Left lung (tissue), 10 donors: ENCODE data around the gene ZNF608. TPM values are rescaled to one million over a fixed set of nuclear protein-coding genes. Genes with fewer than 3 reads are reported as not detected.

Source experiments
- ATAC-seq: fragments of 200-7000 bp; cut with Tn5 transposase; one replicate; pipeline ENCODE4 v1.9.1; 2020; ENCODE audit warnings: moderate library complexity
- DNase-seq, 4 donors: peaks; one replicate each; pipeline ENCODE4 v3.0.0-alpha.2; 2013 to 2020
- H3K27ac ChIP-seq, 2 donors: fragments of 200-600 bp; sonication (generic) in 1 of 2; one replicate each; pipeline versions ENCODE4 v1.5.0 to v1.8.0; 2020 to 2021
- H3K27me3 ChIP-seq, 2 donors: fragments of 200-600 bp; sonication (generic) in 1 of 2; one replicate each; pipeline versions ENCODE4 v1.5.0 to v1.8.0; 2020 to 2021
- H3K36me3 ChIP-seq, 2 donors: fragments of 200-600 bp; sonication (generic) in 1 of 2; one replicate each; pipeline versions ENCODE4 v1.5.0 to v1.8.0; 2020 to 2021
- H3K4me1 ChIP-seq, 2 donors: fragments of 200-600 bp; one replicate each; pipeline ENCODE4 v1.8.0; 2021
- H3K4me3 ChIP-seq, 2 donors: fragments of 200-600 bp; sonication (generic) in 1 of 2; one replicate each; pipeline versions ENCODE4 v1.5.0 to v1.8.0; 2020 to 2021; ENCODE audit warnings: mild to moderate bottlenecking in 1 of 2
- H3K9me3 ChIP-seq, 2 donors: fragments of 200-600 bp; sonication (generic) in 1 of 2; one replicate each; pipeline versions ENCODE4 v1.5.0 to v1.8.0; 2020 to 2021
- intact Hi-C, 2 donors: fragments of 100-400 bp; cut with DNase I; formaldehyde crosslinking; loops; one replicate each; pipeline versions ENCODE4 v1.11.2 to v1.14.2; 2022
- polyA plus RNA-seq, 6 donors: library from polyadenylated mRNA; unstranded; fragments of 120-200 nt; gene quantifications; one replicate each; pipeline ENCODE4 v1.2.1, GENCODE V29; 2013; ENCODE audit not compliant: insufficient read length in 6 of 6
- total RNA-seq, 2 donors: library from RNA; stranded (reverse); fragmentation: NEBNext Ultra II Directional; extraction: Animal tissue kit (Norgen Biotek cat#: 25700); gene quantifications; one replicate each; pipeline ENCODE4 v1.2.1, GENCODE V29; 2021
- TF ChIP-seq, protein P1 (sequence below), 2 donors: fragments of 200-600 bp; sonication (generic) in 1 of 2; IDR thresholded peaks; one replicate each; pipeline versions ENCODE4 v1.5.0 to v1.8.0; 2021; ENCODE audit warnings: antibody characterized with exemption in 2 of 2
- donor health status: DM: no; HTN: yes; CAD: no.
- donor health status: DM: no; HTN: no; CAD: no.

Gene ZNF608
- total and polyA plus RNA-seq, 8 donors = 21.9 to 109 (median 96.6) TPM

DNA sequence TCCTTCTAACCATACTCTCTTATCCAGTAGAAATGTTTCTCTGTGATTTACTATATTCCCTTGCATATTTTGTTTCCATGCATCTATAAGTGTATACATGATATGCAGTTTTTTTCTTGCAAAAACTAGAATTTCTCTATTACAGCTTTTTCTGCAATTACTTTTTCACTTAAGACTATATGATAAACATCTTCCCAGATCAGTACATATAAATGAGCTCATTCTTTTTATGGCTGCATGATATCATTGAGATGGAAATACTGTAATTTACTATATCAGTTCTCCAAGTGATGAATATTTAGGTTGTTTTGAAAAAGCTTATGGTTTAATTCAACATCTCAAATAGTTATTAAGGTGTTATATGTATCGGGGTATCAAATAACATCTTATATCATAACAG, 18.1 kb upstream of the ZNF608 start:
- H3K4me3 ChIP-seq = no peak overlapping the region
- H3K27ac ChIP-seq = no peak overlapping the region
- no peaks in the 10 kb centered on the region for H3K36me3 ChIP-seq
- TF ChIP-seq, protein P1, sequence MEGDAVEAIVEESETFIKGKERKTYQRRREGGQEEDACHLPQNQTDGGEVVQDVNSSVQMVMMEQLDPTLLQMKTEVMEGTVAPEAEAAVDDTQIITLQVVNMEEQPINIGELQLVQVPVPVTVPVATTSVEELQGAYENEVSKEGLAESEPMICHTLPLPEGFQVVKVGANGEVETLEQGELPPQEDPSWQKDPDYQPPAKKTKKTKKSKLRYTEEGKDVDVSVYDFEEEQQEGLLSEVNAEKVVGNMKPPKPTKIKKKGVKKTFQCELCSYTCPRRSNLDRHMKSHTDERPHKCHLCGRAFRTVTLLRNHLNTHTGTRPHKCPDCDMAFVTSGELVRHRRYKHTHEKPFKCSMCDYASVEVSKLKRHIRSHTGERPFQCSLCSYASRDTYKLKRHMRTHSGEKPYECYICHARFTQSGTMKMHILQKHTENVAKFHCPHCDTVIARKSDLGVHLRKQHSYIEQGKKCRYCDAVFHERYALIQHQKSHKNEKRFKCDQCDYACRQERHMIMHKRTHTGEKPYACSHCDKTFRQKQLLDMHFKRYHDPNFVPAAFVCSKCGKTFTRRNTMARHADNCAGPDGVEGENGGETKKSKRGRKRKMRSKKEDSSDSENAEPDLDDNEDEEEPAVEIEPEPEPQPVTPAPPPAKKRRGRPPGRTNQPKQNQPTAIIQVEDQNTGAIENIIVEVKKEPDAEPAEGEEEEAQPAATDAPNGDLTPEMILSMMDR (IDR thresholded peaks at IDR 0.05) = no peak
- no peaks in the 10 kb centered on the region for H3K9me3 ChIP-seq
- no peaks in the 10 kb centered on the region for H3K27me3 ChIP-seq
- H3K4me1 ChIP-seq = no peaks in the 10 kb centered on the region
- intact Hi-C loops = no loop called here
- DNase-seq = no peak
- no peak for ATAC-seq

- DNase-seq (no peak), ATAC-seq (no peak)
- H3K9me3 ChIP-seq = no peaks in the 10 kb centered on the region
- intact Hi-C loops = no loop called here
- no peaks in the 10 kb centered on the region for H3K27me3 ChIP-seq
- TF ChIP-seq, protein P1 (IDR thresholded peaks at IDR 0.05) = no peak
- no peaks in the 10 kb centered on the region for H3K36me3 ChIP-seq
- H3K4me3 ChIP-seq = no peak overlapping the region
- no peak overlapping the region for H3K27ac ChIP-seq
- no peaks in the 10 kb centered on the region for H3K4me1 ChIP-seq
These were observed 14.6 kb upstream of the ZNF608 start for GRCh38 chr5:124761010-124761409.

- no peak for ATAC-seq
- Histone ChIP-seq H3K4me3 (no peak overlapping the region), H3K36me3 (no peaks in the 10 kb centered on the region), H3K27ac (no peak overlapping the region), H3K27me3 (no peaks in the 10 kb centered on the region), H3K9me3 (no peaks in the 10 kb centered on the region), H3K4me1 (no peaks in the 10 kb centered on the region)
- intact Hi-C loops = no loop called here
- TF ChIP-seq, protein P1 (IDR thresholded peaks at IDR 0.05) = no peak
- DNase-seq = no peak
These were observed 14.2 kb upstream of the ZNF608 start for GRCh38 chr5:124760608-124761007.

DNA sequence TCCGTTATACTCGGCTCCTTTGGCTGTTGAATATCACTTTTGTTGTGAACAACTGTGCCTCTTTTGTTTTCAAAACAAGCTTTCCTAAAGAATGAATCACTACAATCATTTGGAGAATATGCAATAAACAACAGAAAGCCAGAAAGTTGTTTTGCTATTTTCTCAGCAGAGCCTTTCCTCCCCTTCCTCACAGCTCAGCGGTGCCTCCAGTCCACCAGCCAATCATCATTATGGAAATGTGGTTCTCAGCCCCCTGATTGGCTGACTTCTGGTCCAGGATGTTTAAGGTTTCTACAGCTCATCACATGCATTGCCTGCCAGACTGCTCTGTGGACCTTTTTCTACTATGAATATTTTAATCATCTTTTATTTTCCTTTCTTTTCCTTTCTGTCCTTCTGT, 9.1 kb upstream of the ZNF608 start:
- ATAC-seq (peak; percentile 33), DNase-seq (peak in 1 of 4 donors; percentile 87)
- Histone ChIP-seq H3K27ac (no peak overlapping the region), H3K9me3 (no peaks in the 10 kb centered on the region), H3K4me3 (no peak overlapping the region), H3K27me3 (no peaks in the 10 kb centered on the region), H3K36me3 (no peaks in the 10 kb centered on the region), H3K4me1 (no peaks in the 10 kb centered on the region)
- intact Hi-C loops = no loop called here
- TF ChIP-seq, protein P1 (IDR thresholded peaks at IDR 0.05) = no peak

DNA sequence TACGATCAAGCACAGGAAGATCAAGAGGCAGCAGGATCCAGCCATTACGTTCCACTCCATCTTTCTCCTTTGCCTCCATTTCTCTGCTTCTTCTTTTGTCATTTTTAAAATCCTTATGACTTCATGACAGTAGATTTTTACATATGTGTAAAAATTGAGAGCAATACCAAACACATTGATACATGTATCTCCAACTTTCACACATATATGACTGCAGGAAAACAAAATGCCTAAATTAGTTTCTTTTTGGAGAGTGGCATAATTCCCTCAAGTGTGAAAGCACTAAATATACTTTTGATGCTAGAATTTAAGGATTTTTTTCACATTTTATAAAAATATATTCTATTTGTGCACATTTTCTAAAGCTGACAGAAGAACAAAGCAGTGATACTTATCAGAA, 8.6 kb upstream of the ZNF608 start:
- intact Hi-C loops = no loop called here
- Histone ChIP-seq H3K36me3 (no peaks in the 10 kb centered on the region), H3K9me3 (no peaks in the 10 kb centered on the region), H3K27ac (peak overlapping the region in 1 of 2 donors; percentile 1), H3K4me3 (no peak overlapping the region), H3K4me1 (no peaks in the 10 kb centered on the region), H3K27me3 (no peaks in the 10 kb centered on the region)
- DNase-seq = no peak
- TF ChIP-seq, protein P1 (IDR thresholded peaks at IDR 0.05) = no peak
- ATAC-seq = no peak
